Liver (tissue), 3 donors: ENCODE measurements around the gene PCDH1.

Experiments
- FOXA1 ChIP-seq: IDR thresholded peaks from 2 replicates; pipeline ENCODE4 v1.6.1; 2016; ENCODE audit warnings: antibody characterized with exemption
- TAF1 ChIP-seq: conservative IDR thresholded peaks from 2 replicates; pipeline ENCODE4 v1.6.1; 2016; ENCODE audit warnings: antibody characterized with exemption, mild to moderate bottlenecking
- YY1 ChIP-seq: IDR thresholded peaks from 2 replicates; pipeline ENCODE4 v1.6.1; 2016; ENCODE audit warnings: antibody characterized with exemption, mild to moderate bottlenecking
- TF ChIP-seq, protein P1 (sequence below): fragments of 150-350 bp; IDR thresholded peaks from 2 replicates; pipeline ENCODE4 v1.5.1; 2017; ENCODE audit warnings: improper control_type of control experiment, low read depth, low read length; ENCODE audit not compliant: missing input control
- TF ChIP-seq, protein P2 (sequence below): IDR thresholded peaks from 2 replicates; pipeline ENCODE4 v1.6.1; 2016; ENCODE audit warnings: antibody characterized with exemption
- TF ChIP-seq, protein P3 (sequence below): IDR thresholded peaks from 2 replicates; pipeline ENCODE4 v1.6.1; 2016; ENCODE audit warnings: antibody characterized with exemption
- donor health status: healthy.
- donor health status: healthy.

DNA sequence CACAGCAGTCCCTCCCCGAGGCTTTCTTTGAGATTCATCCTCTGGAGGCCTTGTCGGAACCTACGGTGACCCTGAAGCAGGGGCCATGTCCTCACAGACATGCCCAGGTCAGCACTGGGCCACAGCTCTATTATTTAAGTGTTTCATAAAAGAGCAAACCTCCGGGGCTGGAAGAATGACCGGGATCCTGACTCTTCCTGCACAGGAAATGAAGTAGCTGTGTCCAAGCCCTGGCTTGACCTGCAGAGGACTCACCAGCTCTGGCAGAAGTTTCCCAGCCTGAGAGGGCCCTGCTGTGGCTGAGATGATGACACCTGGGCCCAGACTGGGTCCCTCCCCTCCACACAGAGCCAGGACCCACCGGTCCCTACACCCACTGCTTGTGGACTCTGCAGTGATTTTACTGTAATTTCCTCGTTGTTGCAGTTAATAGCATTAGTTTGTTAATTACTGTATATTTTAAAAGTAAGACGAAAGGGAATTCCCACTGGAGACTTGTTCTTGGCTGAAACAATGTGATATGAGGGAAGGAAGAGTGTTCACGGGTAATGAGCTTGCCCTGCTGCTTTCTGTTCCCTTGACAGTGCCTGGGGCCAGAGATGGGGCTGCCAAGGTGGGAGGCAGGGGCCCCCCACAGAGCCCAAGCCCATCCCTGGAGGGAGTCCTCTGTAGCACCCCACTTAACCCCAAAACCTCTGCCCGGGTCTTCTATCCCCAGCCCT lies 72.2 kb downstream of the PCDH1 start:
- TF ChIP-seq, protein P1, sequence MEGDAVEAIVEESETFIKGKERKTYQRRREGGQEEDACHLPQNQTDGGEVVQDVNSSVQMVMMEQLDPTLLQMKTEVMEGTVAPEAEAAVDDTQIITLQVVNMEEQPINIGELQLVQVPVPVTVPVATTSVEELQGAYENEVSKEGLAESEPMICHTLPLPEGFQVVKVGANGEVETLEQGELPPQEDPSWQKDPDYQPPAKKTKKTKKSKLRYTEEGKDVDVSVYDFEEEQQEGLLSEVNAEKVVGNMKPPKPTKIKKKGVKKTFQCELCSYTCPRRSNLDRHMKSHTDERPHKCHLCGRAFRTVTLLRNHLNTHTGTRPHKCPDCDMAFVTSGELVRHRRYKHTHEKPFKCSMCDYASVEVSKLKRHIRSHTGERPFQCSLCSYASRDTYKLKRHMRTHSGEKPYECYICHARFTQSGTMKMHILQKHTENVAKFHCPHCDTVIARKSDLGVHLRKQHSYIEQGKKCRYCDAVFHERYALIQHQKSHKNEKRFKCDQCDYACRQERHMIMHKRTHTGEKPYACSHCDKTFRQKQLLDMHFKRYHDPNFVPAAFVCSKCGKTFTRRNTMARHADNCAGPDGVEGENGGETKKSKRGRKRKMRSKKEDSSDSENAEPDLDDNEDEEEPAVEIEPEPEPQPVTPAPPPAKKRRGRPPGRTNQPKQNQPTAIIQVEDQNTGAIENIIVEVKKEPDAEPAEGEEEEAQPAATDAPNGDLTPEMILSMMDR, result no peak
- TF ChIP-seq YY1 (no peak), TAF1 (no peak), FOXA1 (no peak)
- TF ChIP-seq, protein P2, sequence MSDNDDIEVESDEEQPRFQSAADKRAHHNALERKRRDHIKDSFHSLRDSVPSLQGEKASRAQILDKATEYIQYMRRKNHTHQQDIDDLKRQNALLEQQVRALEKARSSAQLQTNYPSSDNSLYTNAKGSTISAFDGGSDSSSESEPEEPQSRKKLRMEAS, result no peak
- TF ChIP-seq, protein P3, sequence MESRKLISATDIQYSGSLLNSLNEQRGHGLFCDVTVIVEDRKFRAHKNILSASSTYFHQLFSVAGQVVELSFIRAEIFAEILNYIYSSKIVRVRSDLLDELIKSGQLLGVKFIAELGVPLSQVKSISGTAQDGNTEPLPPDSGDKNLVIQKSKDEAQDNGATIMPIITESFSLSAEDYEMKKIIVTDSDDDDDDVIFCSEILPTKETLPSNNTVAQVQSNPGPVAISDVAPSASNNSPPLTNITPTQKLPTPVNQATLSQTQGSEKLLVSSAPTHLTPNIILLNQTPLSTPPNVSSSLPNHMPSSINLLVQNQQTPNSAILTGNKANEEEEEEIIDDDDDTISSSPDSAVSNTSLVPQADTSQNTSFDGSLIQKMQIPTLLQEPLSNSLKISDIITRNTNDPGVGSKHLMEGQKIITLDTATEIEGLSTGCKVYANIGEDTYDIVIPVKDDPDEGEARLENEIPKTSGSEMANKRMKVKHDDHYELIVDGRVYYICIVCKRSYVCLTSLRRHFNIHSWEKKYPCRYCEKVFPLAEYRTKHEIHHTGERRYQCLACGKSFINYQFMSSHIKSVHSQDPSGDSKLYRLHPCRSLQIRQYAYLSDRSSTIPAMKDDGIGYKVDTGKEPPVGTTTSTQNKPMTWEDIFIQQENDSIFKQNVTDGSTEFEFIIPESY, result no peak
